T-helper 17 cell (primary cell): ENCODE results near the gene PPP1CB. TPM values are rescaled to one million over a fixed set of nuclear protein-coding genes. Genes with fewer than 3 reads are reported as not detected.

ENCODE experiments used
- total RNA-seq, 4 donors: library from RNA in 2 of 4; stranded (reverse) in 2 of 4; gene quantifications; one replicate each; pipeline ENCODE4 v1.2.3 and lab custom pipeline; 2022 to 2026

Gene PPP1CB
- total RNA-seq, 2 donors from 2014 or later: 309 to 313 TPM

Other genes starting within 250 kb of the PPP1CB start
- 10 to 100 TPM; 11.2 to 18.7 TPM for gene SPDYA, start 59.0 kb downstream of the PPP1CB start, total RNA-seq
- gene TRMT61B, start 118.5 kb downstream of the PPP1CB start, total RNA-seq: 10 to 100 TPM; 16.2 to 17.7 TPM
- gene WDR43, start 142.8 kb downstream of the PPP1CB start, total RNA-seq: 10 to 100 TPM; 66.6 to 84.3 TPM
- gene TOGARAM2, start 229.5 kb downstream of the PPP1CB start, total RNA-seq: 1 to 10 TPM; 4.2 to 5.2 TPM